Measurements from ENCODE around the gene NFIB.

Gene NFIB

GRCh38 chr9:14248149-14248548 is 65.8 kb downstream of the NFIB start:
- DNase-seq (ENCODE audit: low read depth in 2 of 2) = no peak

- DNase-seq (ENCODE audit: low read depth in 2 of 2) = no peak
Measured at GRCh38 chr9:14247577-14247976, 66.4 kb downstream of the NFIB start.

- DNase-seq (ENCODE audit: low read depth in 2 of 2) = no peak
Measured at GRCh38 chr9:14246951-14247350, 67.0 kb downstream of the NFIB start.

GRCh38 chr9:14245901-14246525 is 67.9 kb downstream of the NFIB start:
- DNase-seq (ENCODE audit: low read depth in 2 of 2) = no peak

- DNase-seq (ENCODE audit: low read depth in 2 of 2) = no peak
Measured at GRCh38 chr9:14243514-14244042, 70.4 kb downstream of the NFIB start.

- DNase-seq (ENCODE audit: low read depth in 2 of 2) = no peak
Measured at GRCh38 chr9:14242150-14242805, 71.7 kb downstream of the NFIB start.

- no peak for DNase-seq (ENCODE audit: low read depth in 2 of 2)
Measured at GRCh38 chr9:14240537-14240936, 73.4 kb downstream of the NFIB start.

GRCh38 chr9:14238518-14238917 is 75.4 kb downstream of the NFIB start:
- no peak for DNase-seq (ENCODE audit: low read depth in 2 of 2)

GRCh38 chr9:14238079-14238478 is 75.9 kb downstream of the NFIB start:
- no peak for DNase-seq (ENCODE audit: low read depth in 2 of 2)

- no peak for DNase-seq (ENCODE audit: low read depth in 2 of 2)
Measured at GRCh38 chr9:14236591-14236990, 77.3 kb downstream of the NFIB start.

- DNase-seq (ENCODE audit: low read depth in 2 of 2) = no peak
Measured at GRCh38 chr9:14232111-14232510, 81.8 kb downstream of the NFIB start.

GRCh38 chr9:14231196-14231990 is 82.5 kb downstream of the NFIB start:
- no peak for DNase-seq (ENCODE audit: low read depth in 2 of 2)

- DNase-seq (ENCODE audit: low read depth in 2 of 2) = no peak
Measured at GRCh38 chr9:14228602-14229001, 85.3 kb downstream of the NFIB start.

GRCh38 chr9:14226855-14227532 is 86.9 kb downstream of the NFIB start:
- DNase-seq (ENCODE audit: low read depth in 2 of 2) = no peak

- DNase-seq (ENCODE audit: low read depth in 2 of 2) = no peak
Measured at GRCh38 chr9:14223081-14223480, 90.9 kb downstream of the NFIB start.

- DNase-seq (ENCODE audit: low read depth in 2 of 2) = no peak
Measured at GRCh38 chr9:14222149-14222835, 91.6 kb downstream of the NFIB start.

- DNase-seq (ENCODE audit: low read depth in 2 of 2) = no peak
Measured at GRCh38 chr9:14221558-14221957, 92.4 kb downstream of the NFIB start.

- DNase-seq (ENCODE audit: low read depth in 2 of 2) = no peak
Measured at GRCh38 chr9:14221119-14221518, 92.8 kb downstream of the NFIB start.

GRCh38 chr9:14220256-14220655 is 93.7 kb downstream of the NFIB start:
- DNase-seq (ENCODE audit: low read depth in 2 of 2) = no peak

- DNase-seq (ENCODE audit: low read depth in 2 of 2) = no peak
Measured at GRCh38 chr9:14219850-14220249, 94.1 kb downstream of the NFIB start.

- DNase-seq (ENCODE audit: low read depth in 2 of 2) = no peak
Measured at GRCh38 chr9:14218253-14218652, 95.7 kb downstream of the NFIB start.
